Vagina (tissue), 2 donors: ENCODE measurements around the gene EXOC2.

Experiments
- POLR2A ChIP-seq, 2 donors: fragments of 450-650 bp; IDR thresholded peaks; one replicate each; pipeline ENCODE4 v1.6.1; 2017; ENCODE audit warnings: antibody characterized with exemption in 2 of 2, mild to moderate bottlenecking in 2 of 2, moderate library complexity in 2 of 2
- TF ChIP-seq, protein P1 (sequence below), 3 experiments: fragments of 450-650 bp in 2 of 3; fragments of 200-600 bp in 1 of 3; sonication (generic) in 1 of 3; IDR thresholded peaks; one replicate each; pipeline ENCODE4 v1.5.1; 2017 to 2019; ENCODE audit warnings: antibody characterized with exemption in 3 of 3, mild to moderate bottlenecking in 2 of 3, moderate library complexity in 2 of 3

DNA sequence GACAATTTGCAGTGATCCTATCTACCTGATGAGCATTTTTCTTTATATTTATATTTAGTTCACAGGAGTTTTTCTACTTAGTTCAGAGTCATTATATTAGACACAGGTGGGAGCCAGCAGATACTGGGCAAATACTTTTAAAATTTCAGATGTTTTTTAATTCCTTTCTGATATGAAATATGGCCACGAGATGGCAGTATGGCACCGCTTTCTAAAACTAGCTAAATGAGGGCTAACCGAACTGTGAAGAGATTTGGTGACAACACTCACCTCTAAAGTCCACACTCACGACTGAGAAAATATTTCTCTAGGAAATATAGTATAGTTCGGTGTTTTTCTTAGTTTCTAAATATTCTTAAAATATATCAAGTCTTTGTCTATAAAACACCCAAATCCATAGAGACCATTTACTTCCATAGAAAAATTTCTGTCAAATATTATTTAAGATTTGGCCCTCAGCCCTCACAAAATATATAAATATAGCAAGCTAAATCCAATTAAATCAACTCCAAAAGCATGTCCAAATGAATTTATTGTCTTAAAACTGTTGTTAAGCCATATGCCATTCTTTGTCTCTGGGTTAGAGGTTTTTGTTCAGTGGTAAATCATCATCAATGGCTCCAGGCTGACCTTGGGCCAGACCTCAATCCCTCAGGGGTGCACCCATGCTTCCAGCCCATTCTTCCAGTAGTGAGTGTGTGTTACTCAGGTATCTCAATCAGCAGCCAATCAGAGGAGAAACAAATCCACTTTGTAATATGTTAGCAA lies 99.6 kb downstream of the EXOC2 start:
- TF ChIP-seq, protein P1, sequence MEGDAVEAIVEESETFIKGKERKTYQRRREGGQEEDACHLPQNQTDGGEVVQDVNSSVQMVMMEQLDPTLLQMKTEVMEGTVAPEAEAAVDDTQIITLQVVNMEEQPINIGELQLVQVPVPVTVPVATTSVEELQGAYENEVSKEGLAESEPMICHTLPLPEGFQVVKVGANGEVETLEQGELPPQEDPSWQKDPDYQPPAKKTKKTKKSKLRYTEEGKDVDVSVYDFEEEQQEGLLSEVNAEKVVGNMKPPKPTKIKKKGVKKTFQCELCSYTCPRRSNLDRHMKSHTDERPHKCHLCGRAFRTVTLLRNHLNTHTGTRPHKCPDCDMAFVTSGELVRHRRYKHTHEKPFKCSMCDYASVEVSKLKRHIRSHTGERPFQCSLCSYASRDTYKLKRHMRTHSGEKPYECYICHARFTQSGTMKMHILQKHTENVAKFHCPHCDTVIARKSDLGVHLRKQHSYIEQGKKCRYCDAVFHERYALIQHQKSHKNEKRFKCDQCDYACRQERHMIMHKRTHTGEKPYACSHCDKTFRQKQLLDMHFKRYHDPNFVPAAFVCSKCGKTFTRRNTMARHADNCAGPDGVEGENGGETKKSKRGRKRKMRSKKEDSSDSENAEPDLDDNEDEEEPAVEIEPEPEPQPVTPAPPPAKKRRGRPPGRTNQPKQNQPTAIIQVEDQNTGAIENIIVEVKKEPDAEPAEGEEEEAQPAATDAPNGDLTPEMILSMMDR (IDR thresholded peaks at IDR 0.05) = peak in 2 of 3 experiments; percentile 59 to 65
- no peak for TF ChIP-seq POLR2A (IDR thresholded peaks at IDR 0.05)
